Inferior parietal cortex (tissue), 1 donor: ENCODE data around the gene SLC26A5.
A peak's percentile ranks its signal among the peaks of the same experiment; 100 is the strongest.
"Not testable (repeated sequence)": the region's sequence is repeated elsewhere in the genome, so short reads cannot be mapped to it uniquely, and the experiment has no call there.

Experiments
- DNase-seq: peaks from one replicate; pipeline ENCODE4 v3.0.0-alpha.2; 2016; ENCODE audit errors: extremely low spot score

SLC26A5 gene, protein sequence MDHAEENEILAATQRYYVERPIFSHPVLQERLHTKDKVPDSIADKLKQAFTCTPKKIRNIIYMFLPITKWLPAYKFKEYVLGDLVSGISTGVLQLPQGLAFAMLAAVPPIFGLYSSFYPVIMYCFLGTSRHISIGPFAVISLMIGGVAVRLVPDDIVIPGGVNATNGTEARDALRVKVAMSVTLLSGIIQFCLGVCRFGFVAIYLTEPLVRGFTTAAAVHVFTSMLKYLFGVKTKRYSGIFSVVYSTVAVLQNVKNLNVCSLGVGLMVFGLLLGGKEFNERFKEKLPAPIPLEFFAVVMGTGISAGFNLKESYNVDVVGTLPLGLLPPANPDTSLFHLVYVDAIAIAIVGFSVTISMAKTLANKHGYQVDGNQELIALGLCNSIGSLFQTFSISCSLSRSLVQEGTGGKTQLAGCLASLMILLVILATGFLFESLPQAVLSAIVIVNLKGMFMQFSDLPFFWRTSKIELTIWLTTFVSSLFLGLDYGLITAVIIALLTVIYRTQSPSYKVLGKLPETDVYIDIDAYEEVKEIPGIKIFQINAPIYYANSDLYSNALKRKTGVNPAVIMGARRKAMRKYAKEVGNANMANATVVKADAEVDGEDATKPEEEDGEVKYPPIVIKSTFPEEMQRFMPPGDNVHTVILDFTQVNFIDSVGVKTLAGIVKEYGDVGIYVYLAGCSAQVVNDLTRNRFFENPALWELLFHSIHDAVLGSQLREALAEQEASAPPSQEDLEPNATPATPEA

DNA sequence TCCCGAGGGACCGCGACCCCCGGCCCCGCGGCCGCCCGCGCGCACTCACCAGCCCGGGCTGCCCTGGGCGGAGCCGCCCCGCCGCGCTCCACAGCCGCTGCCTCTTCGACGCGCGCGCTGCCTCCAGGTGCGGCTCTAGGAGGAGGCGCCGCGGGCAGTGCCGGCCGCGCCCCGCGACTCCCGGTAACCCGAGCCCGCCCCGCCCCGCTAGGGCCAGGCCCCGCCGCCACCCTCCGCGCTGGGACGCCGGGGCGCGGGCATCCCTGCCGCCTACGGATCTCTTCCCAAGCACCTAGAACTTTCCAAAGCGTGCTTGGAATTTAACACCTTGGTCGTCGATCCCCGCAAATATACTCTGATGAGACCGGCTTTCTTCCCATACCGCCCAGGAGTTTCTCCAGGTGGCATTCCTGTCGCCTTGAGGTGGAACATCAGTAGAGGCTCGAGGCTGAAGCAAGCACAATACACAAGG lies at the start of gene SLC26A5:
Gene SLC26A5, minus strand, starts transcription at position 159 of the 472 bp plus-strand sequence. CDS start 24,693 bp downstream, outside the sequence.
- no peak for DNase-seq

DNA sequence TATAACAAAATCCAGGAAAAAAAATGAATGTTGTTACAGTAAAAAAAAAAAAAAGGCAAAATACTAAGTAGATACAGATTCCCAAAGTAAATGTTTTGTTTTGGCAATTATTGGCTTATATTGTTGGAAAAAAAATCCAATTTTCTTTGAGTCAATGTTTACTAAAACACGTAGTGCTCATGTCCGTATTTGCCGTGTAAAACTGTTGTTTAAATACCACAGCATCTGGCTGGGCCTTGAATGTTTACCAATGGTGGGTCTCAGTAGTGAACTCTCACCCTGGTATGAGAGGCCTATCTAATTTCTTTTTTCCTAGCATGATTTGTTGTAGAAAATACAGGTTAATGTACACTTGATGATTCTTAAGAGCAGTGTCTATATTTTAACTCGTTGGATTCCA lies 41.4 kb upstream of the SLC26A5 start:
- DNase-seq: no peak

DNA sequence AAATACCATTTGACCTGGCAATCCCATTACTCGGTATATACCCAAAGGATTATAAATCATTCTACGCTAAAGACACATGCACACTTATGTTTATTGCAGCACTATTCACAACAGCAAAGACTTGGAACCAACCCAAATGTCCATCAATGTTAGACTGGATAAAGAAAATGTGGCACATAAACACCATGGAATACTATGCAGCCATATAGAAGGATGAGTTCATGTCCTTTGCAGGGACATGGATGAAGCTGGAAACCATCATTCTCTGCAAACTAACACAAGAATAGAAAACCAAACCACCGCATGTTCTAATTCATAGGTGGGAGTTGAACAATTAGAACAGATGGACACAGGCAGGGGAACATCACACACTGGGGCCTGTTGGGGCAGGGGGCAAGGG lies 40.9 kb upstream of the SLC26A5 start:
- DNase-seq: not testable (repeated sequence)

DNA sequence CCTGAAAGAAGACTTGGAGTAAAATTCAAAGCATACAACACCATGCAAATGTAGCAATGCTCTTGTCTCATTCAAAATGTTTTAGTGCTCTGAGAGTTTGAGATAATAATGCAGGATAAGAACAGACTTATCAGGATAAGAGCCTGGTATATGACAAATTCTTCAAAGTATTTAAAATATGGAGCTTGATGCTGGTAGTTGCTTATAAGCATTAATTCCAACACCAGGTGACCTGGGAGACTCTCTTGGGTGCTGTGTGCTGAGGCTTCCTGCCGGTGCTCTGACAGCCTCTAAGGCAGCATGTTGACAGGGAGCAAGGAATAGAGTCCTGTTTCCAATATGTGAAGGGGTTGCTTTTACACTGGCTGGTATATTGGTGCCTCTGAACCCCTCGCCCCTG lies 34.8 kb upstream of the SLC26A5 start:
- DNase-seq: no peak

DNA sequence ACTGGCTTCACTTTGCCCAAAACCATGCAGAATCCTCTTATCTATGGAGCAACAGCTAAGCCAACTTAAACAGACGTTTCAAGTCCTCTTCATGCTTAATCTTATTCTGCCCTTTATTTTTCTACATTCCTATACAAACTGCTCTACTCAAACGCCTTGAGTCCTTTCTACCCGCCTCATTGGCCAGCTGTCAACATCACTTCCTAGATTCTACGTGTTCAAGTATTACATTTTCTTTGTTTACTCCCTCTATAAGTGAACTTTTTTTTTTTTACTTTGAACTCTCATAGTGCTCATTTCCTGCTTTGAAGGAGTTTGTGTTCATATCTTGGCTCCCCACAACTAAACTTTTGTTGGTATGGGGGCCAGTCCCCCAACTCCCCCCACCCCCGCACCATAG lies 28.9 kb upstream of the SLC26A5 start:
- DNase-seq: no peak

DNA sequence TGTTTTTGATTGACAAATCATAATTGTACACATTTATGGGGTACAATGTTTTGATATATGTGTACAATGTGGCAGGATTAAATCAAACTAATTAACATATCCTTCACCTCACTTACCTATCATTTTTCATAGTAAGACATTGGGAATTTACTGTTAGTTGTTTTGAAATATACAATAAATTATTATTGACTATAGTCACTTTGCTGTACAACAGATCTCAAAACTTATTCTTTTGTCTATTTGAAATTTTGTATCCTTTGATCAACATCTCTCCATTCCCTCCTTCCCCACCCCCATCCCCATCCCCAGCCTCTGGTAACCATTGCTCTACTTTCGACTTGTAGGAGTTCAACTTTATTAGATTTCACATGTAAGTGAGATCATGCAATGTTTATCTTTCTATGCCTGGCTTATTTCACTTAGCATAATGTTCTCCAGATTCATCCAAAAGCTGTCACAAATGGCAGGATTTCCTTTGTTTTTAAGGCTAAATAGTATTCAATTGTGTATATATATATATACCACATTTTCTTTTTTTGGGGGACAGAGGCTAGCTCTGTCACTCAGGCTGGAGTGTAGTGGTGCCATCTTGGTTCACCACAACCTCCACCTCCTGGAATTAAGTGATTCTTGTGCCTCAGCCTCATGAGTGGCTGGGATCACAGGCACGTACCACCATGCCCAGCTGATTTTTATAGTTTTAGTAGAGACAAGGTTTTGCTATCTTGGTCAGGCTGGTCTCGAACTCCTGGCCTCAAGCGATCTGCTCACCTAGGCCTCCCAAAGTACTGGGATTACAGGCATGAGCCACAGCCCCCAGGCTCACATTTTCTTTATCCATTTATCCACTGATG lies 23.3 kb upstream of the SLC26A5 start:
- DNase-seq: no peak

DNA sequence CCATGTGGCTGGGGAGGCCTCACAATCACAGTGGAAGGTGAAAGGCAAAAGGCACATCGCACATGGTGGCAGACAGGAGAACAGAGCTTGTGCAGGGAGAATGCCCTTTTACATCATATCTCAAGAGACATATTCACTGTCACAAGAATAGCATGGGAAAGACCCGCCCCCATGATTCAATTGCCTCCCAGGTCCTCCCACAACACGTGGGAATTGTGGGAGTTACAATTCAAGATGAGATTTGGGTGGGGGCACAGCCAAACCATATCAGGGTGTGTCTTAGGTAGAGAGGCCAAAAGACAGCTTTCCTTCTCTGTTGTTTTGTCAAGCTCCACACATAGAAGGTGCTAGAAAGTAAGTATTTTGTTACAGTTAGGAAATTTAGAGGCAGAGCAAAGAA lies 20.8 kb upstream of the SLC26A5 start:
- DNase-seq: no peak

DNA sequence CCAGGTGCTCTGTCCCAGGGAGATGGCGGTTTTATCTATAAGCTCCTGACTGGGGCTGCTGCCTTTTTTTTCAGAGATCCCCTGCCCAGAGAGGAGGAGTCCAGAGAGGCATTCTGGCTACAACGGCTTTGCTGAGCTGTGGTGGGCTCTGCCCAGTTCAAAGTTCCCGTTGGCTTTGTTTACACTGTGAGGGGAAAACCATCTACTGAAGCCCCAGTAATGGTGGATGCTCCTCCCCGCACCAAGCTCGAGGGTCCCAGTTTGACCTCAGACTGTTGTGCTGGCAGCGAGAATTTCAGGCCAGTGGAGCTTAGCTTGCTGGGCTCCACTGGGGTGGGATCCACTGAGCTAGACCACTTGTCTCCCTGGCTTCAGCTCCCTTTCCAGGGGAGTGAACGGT lies 16.4 kb upstream of the SLC26A5 start:
- no peak for DNase-seq

DNA sequence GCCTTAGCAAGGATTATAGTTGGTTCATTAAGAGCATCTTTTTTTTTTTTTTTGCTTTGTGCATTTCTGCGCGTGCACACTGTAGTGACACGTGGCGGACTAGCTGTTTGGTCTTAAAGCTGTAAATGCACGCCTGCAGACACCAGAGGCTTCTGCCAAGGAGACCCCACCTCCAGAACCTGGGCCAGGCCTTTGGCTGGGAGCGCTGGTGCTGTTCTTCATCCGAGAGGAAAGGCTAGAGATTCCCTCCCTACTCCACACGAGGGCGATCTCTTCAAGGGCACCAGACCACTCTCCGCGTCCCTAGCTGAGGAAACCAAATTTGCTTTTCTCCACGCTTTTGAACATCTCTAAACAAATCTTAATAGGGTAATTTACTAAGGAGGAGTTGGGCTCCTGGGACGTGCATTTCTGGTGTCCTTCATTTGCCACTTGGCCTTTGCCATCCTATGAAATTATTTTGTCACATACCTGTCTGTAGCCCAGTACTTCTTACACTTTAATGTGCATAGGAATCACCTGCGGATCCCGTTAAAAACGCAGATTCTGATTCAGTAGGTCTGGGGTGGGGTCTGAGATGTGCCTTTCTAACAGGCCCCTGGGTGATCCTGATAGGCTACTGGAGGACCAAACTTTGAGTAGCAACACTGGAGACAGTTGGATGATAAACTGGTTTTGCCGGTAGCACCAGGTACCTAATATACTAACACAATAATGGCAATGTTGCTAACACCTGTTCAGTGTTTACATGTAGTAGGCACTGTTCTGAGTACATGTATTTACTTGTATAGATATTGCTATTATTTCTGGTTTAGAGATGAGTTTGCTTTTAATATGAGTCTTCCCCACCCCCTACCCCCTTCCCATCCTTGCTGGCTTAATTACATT lies 1.3 kb upstream of the SLC26A5 start:
- peak; percentile 65 for DNase-seq

DNA sequence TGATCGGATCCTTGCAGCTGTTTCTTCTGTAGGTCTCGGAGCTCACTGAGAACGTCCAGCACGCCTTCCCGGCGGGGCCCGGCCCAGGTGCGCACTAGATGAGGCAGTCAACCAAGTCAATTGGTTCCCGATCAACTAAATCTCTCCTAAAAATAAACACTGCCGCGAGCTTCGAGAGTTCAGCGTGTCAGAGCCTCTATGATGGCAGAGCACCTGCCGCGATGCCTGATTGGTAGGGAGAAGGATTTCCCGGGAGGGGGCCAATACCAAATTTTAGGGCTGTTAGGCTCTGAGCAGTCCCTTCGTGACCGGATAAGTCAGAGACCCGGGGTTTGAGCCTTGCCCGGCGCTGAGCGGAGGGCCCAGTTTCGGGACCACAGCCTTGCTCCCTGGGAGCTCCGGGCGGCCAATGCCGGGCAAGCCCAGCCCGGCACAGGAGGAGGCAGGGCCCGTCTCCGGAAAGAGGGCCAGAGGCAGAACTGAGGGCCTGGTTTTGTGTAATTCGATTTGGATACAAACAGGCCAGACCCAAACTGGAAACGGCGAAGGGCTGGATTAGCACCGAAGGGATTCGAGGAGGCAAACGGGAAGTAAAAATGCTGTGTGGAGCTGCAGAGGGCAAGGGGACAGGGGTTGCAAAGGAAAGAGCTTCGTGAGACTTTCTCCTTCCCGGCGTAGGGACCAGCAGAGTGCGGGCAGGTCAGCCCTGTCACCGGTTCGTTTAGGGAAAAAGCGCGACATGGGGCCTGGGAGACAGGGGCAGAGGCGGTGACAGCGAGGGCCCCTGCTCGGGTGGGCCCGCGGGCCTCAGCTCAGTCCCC lies 569 bp downstream of the SLC26A5 start:
- DNase-seq: no peak

DNA sequence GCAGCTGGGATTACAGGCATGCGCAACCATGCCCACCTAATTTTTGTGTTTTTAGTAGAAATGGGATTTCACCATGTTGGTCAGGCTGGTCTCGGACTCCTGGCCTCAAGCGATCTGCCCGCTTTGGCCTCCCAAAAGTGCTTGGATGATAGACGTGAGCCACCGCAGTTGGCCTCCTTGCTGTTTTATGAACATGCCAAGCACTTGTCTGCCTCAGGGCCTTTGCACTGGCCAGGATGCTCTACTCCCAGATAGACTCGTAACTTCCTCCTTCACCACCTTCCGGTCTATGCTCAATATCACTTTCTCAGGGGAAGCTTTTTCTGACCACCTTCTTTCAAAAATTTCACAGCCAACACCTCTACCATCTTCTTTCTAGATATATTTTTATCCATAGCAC lies 6.3 kb downstream of the SLC26A5 start:
- DNase-seq: no peak

DNA sequence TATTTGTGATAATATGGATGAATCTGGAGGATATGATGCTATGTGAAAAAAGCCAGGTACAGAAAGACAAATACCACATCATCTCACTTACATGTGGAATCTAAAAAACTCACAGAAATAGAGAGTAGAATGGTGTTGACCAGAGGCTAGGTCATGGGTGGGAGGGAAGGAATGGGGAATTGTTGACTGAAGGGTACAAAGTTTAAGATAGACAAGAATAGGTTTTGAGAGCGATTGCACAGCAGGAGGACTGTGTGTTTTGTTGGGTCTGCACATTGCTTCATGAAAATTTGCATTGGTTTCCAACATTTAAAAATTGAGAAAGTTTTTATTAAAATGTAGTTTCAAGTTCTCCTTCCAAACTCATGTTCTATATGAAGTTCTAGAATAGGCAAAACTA lies 8.4 kb downstream of the SLC26A5 start:
- DNase-seq: no peak

DNA sequence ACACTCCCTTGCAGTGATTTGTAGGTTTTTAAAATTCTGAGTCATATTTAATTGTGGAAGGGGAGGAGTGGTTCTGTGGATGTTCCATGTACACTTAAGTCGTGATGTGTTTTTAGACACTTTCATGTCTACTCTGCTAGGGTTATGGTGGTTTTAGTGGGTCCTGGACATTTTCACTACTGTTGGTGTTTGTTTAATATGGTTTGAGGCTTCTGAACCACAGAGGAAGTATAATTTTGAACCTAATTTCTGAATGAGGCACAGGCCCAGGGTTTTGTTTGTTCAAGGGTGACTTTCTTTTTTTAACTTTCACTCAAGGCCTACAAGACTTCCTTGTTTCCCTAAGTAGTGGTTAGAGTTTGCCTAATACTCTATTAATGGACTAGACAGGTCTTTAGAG lies 13.3 kb downstream of the SLC26A5 start:
- no peak for DNase-seq

DNA sequence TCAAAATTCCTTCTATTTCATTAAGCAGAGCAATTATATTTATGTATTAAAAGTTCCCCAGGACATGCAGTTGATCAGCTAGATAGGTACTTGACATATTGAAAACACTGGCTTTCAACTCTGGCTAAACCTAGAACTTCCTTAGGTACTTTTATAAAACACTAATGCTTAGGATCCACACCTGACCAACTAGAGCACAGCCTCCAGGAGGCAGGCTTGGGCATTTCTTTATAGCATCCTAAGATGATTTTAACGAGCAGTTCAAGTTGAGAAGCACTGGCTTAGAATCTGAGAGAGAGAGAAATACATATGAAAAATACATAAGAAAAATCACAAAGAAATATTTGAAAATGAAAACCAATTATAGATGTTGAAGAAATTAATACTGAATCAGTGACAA lies 20.8 kb downstream of the SLC26A5 start:
- no peak for DNase-seq

DNA sequence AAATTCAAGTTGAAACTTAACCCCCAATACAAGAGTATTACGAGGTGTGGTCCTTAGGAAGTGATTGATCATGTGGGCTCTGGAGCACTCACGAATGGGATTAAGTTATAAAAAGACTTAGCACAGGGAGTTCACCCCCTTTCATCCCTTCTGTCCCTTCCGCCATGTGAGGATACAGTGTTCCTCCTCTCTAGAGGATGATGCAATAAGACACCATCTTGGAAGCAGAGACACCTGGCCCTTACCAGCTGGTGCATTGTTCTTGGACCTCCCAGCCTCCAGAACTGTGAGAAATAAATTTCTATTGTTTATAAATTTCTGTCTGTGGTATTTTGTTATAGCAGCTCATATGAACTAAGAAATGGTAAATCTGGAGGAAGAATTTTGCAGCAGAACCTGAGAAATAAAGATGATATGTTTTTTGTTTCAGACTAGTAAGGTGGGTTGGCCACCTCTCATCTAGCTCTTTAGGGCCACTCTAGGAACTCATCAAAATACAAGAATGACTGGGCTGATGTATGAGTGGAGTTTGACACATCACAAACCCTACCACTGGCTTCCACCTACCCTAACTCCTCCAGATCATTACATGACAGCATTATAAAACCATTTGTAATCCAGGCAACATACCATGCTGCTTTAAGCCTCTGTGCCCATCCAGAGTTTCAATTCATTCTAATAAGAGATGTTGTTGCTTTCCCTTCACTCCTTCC lies 22.4 kb downstream of the SLC26A5 start:
- DNase-seq: no peak

DNA sequence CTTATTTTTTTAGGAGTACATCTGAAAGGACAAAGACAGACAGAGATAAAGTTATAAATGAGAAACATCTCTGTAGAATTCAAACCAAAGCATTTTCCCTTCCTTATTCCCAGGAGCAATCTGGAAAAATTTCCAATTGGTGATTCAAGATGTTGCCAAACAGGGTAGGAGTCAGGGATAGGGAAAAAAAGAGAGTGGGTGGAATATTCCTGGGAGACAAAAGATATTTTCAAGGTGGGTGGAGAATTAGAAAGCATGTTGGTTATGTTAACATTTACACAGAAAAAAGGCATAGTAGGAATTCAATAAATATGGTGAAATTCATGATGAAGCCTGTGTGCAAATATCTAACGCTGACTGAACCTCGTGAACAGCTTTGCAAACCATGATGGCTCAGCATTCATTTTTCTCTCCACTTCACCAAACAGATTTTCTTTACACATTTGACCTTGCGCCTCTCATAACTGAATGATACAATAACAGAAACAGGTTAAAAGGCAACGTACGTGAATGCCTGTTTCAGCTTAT lies 25.1 kb downstream of the SLC26A5 start:
- DNase-seq: no peak

DNA sequence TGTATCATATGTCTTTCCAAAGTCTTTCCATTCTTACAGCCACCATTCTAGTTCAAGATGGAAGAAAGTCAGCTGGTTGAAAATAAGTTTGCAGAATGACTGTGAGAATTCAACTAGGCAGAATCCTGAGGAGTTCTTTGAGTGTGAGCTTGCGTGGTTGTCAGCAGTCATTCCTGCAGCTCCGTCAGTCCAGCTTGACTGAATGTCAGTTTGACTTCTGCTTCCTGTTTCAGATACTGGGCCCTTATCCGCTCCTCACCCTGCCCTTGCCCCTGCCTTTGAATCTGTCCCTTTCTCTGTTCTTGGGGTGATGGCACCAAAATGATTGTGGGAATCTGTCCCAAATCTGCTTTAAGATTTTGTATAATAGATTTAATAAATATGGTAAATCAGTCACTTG lies 27.8 kb downstream of the SLC26A5 start:
- no peak for DNase-seq

DNA sequence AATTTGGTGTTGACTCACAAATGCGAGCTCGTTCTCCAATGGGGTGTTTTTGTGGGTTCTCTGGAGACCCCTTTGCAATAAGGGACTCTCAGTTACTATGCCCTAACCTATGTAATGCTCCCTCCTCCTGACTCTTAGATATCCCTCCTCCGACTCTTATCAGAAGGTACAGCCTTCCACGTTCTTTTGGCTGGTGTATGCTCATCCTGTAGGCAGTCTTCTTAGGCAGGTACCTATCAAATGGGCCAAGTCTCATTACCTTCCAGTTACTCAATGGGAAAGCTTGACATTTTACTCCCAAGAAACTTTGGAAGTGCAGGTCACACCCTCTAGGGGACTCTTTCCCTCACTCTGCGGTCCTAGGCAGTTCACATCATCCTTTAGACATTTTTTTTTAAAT lies 32.6 kb downstream of the SLC26A5 start:
- DNase-seq: no peak

DNA sequence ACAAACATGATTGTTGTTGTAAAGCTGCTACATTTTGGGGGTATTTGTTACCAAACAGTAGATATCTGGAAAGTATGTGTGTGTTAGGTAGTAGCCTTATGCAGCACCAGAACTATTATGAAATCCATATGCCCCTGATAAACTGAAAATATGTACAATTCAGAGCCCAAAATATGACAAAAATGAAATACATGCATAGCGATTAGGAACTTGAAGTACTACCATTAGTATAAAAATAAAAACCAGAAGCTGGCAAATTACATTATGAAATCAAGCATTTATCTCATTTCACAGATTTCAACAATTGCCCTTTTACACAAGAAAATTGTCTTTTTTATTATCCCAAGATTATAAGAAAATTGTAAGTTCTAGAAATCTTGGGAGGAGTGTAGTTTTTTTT lies 33.9 kb downstream of the SLC26A5 start:
- DNase-seq: no peak
